Lower leg skin (tissue), 4 donors: ENCODE measurements around the gene MEI1. TPM values are rescaled to one million over a fixed set of nuclear protein-coding genes. Genes with fewer than 3 reads are reported as not detected.

Experiments
- DNase-seq, 2 donors: peaks; one replicate each; pipeline ENCODE4 v3.0.0-alpha.2; 2019; ENCODE audit warnings: low spot score in 2 of 2
- H3K4me3 ChIP-seq: fragments of 200-600 bp; sonication (generic); 2 replicates; pipeline ENCODE4 v1.5.1; 2017; ENCODE audit warnings: mild to moderate bottlenecking, low read depth; ENCODE audit not compliant: poor library complexity, severe bottlenecking
- POLR2A ChIP-seq, 2 donors: fragments of 450-650 bp; IDR thresholded peaks; one replicate each; pipeline ENCODE4 v1.6.1; 2016 to 2017; ENCODE audit warnings: antibody characterized with exemption in 2 of 2, mild to moderate bottlenecking in 1 of 2, moderate library complexity in 1 of 2
- WGBS, 2 donors: methylation state at CpG; one replicate each; pipeline ENCODE4 v1.1.5; 2018; 5-methylcytosine and 5-hydroxymethylcytosine counted together
- intact Hi-C: fragments of 100-400 bp; cut with DNase I; formaldehyde crosslinking; loops from one replicate; pipeline ENCODE4 v1.15.0; 2023; ENCODE audit warnings: low total_unique reads
- total RNA-seq, 4 donors: library from RNA; depleted of rRNA; stranded (reverse); fragments of >200 nt; gene quantifications; one replicate each; pipeline ENCODE4 v1.1.0, GENCODE V29; 2016
- TF ChIP-seq, protein P1 (sequence below), 3 donors: fragments of 450-650 bp; IDR thresholded peaks; one replicate each; pipeline ENCODE4 v1.5.1; 2016; ENCODE audit warnings: antibody characterized with exemption in 3 of 3, mild to moderate bottlenecking in 3 of 3, moderate library complexity in 2 of 3

Gene MEI1
- total RNA-seq, 4 donors from 2014 or later, result 1.2 to 2.1 TPM; not detected in 2

DNA sequence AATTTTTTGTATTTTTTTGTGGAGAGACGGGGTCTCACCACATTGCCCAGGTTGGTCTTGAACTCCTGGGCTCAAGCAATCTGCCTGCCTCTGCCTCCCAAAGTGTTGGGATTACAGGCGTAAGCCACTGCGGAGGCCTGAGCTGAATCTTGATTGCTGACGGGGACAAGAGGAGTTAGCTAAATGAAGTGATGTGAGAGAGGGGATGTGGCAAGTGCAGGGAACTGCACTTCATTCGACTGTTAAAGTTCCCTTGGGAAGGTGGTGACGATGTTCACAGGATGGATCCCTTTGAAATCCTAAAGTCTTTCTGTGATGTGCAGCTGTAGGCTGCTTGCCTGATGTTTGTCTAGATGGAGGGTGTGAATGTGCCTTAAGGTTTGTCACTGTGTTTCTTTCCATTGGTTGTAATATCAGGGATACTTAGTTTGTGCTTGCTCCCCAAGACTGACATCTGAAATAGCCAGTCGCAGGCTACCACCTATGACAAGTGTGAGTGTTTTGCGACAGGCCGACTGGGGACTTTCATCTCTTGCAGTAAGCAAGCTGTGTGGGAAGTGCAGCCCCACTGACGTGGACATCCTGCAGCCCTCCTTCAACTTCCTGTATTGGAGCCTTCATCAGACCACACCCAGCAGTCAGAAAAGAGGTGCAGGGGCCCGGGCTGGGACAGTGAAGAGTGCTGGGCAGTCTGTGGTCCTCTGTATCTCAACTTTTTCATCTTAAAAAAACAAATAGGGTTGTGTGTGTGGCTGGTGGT lies 81.6 kb downstream of the MEI1 start:
- WGBS, 2 donors, result 58 to 63% methylated on average over 11 of the region's 11 CpGs
- H3K4me3 ChIP-seq, result no peak overlapping the region
- no peak for TF ChIP-seq POLR2A (IDR thresholded peaks at IDR 0.05)
- DNase-seq, result peak; percentile 57 to 91
- intact Hi-C loops, result no loop called here

DNA sequence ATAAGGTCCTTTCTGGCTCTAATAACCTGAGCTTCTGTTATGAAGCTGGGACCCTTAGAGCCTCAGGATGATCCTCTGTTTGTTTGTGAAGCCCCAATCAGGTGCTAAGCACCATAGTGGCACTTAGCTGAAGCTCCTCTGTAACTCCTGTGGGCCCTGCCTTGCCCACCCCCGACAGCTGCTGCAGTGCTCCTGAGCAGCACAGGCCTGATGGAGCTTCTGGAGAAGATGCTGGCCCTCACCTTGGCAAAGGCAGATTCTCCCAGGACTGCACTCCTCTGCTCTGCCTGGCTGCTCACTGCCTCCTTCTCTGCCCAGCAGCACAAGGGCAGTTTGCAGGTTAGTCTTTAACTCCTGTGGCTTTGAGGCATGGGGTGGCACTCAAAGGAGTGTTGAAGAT lies 82.2 kb downstream of the MEI1 start:
- no peak for DNase-seq
- intact Hi-C loops, result no loop called here
- TF ChIP-seq POLR2A (IDR thresholded peaks at IDR 0.05), result no peak
- TF ChIP-seq, protein P1, sequence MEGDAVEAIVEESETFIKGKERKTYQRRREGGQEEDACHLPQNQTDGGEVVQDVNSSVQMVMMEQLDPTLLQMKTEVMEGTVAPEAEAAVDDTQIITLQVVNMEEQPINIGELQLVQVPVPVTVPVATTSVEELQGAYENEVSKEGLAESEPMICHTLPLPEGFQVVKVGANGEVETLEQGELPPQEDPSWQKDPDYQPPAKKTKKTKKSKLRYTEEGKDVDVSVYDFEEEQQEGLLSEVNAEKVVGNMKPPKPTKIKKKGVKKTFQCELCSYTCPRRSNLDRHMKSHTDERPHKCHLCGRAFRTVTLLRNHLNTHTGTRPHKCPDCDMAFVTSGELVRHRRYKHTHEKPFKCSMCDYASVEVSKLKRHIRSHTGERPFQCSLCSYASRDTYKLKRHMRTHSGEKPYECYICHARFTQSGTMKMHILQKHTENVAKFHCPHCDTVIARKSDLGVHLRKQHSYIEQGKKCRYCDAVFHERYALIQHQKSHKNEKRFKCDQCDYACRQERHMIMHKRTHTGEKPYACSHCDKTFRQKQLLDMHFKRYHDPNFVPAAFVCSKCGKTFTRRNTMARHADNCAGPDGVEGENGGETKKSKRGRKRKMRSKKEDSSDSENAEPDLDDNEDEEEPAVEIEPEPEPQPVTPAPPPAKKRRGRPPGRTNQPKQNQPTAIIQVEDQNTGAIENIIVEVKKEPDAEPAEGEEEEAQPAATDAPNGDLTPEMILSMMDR (IDR thresholded peaks at IDR 0.05), result no peak
- H3K4me3 ChIP-seq, result no peak overlapping the region
- 78% methylated on average over 1 of the region's 1 CpG; no CpG with 5 or more reads in 1 of the 2 donors for WGBS, 2 donors

DNA sequence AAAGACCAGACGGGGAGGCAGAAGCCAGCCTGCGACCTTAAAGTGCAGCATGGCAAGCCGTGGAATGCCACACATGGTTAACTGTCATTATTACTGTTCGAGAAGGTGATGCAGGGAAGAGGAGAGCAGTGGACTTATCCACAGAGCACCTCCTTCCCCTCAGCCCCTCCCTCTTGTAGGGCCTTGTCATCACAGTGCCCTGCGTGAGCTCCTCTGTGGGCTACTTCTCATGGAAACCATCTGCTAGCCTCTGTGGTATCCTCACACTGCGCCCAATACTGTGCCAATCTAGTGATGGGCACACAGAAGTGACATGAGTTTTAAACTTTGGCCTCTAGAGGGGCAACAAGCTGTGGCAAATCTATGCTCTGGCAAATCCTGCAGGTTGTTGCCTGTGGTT lies 83.0 kb downstream of the MEI1 start:
- H3K4me3 ChIP-seq, result no peak overlapping the region
- intact Hi-C loops, result no loop called here
- TF ChIP-seq, protein P1 (IDR thresholded peaks at IDR 0.05), result no peak
- TF ChIP-seq POLR2A (IDR thresholded peaks at IDR 0.05), result no peak
- WGBS, 2 donors, result 83 to 84% methylated on average over 6 of the region's 6 CpGs
- no peak for DNase-seq

DNA sequence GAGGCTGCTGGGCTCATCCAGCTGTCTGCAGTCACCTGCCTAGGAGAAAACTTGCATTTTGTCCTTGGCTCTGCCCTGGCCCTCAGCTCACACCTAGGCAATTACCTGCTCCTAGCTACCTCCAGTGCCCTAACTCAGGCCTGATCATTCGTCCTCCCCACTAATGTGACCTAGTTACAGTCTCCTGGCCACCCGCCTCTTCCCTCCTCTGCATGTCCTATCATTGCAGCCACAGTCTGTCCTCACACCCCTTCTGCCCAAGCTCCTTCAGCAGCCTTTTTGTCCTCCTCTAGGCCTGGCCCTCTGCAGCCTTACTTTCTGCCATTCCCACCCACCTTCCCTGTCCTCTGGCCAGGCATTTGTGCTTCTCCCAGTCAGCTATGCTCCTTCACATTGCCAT lies 83.4 kb downstream of the MEI1 start:
- WGBS, 2 donors, result 80 to 81% methylated on average over 2 of the region's 2 CpGs

DNA sequence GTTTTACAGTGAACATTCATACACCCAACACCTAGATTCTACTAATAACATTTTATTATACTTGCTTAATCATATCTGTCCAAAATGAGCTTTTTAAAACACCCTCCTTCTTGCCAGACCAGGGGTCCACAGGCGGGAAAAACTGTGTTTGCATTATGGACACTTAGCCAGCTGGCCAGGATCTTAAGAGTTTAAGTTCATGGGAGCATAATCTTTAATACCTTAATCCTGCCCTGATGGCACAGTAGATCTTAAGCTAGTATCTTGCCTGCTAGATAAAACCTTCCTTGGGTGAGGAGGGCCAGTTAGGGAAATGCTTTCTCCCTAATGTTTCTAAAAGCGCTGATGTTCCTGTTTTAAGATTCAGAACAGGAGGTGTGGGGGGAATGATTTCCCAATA lies 88.0 kb downstream of the MEI1 start:
- 74 to 89% methylated on average over 2 of the region's 2 CpGs for WGBS, 2 donors
- H3K4me3 ChIP-seq, result no peak overlapping the region
- no peak for DNase-seq
- intact Hi-C loops, result no loop called here
- TF ChIP-seq POLR2A (IDR thresholded peaks at IDR 0.05), result no peak
- TF ChIP-seq, protein P1 (IDR thresholded peaks at IDR 0.05), result no peak

More for the DNA sequence above, 83.4 kb downstream of the MEI1 start:
- no peak for DNase-seq
- H3K4me3 ChIP-seq, result no peak overlapping the region
- no peak for TF ChIP-seq POLR2A (IDR thresholded peaks at IDR 0.05)
- TF ChIP-seq, protein P1 (IDR thresholded peaks at IDR 0.05), result no peak
- intact Hi-C loops, result no loop called here

DNA sequence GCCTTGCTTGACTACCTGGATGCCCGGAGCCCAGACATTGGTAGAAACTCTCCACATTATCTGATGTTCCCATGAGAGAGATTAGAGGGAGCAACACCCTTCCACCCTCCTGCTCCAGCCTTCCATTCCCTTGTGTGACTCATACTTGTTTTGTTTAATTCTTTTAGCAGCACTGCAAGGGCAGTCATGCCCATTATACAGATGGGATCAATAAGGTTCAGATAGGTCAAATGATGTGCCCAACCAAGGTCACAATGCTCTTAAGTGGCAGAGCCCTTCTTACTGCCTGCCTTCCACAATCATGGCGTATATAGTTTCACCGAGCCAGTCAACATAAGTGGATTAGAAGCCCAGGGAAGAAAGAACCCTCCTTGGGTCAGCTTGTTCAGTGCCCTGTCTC lies 94.6 kb downstream of the MEI1 start:
- H3K4me3 ChIP-seq, result no peak overlapping the region
- intact Hi-C loops, result no loop called here
- WGBS, 2 donors, result 94% methylated on average over 3 of the region's 3 CpGs
- DNase-seq, result no peak
- TF ChIP-seq POLR2A (IDR thresholded peaks at IDR 0.05), result no peak
- TF ChIP-seq, protein P1 (IDR thresholded peaks at IDR 0.05), result no peak
